OCI-LY7 (cell line): ENCODE data around the gene C9orf50. TPM values are rescaled to one million over a fixed set of nuclear protein-coding genes. Genes with fewer than 3 reads are reported as not detected.

Experiments
- BruUV-seq: library from RNA; stranded (reverse); fragments of 400-500 nt; replicated peaks from 2 replicates; lab custom pipeline; 2021; lab: Mats Ljungman, UMichigan
- CTCF ChIA-PET: fragments of 300-600 bp; sonication (Branson Sonifier 250); formaldehyde crosslinking; loops from one replicate; lab custom pipeline; 2022; ENCODE audit warnings: antibody characterized with exemption; ENCODE audit not compliant: unreplicated experiment; lab: Charles Lee
- POLR2A ChIA-PET: fragments of 300-600 bp; sonication (Branson Sonifier 250); formaldehyde crosslinking; loops from one replicate; lab custom pipeline; 2022; ENCODE audit warnings: antibody characterized with exemption; lab: Charles Lee
- DNase-seq: peaks from one replicate; pipeline ENCODE4 v3.0.0-alpha.2; 2015; ENCODE audit warnings: low spot score
- H2AFZ ChIP-seq: fragments of 200-600 bp; sonication (generic), shearing (Covaris generic); 2 replicates; pipeline ENCODE4 v1.6.1; 2014; ENCODE audit warnings: mild to moderate bottlenecking, antibody characterized with exemption, low read length, moderate library complexity
- H3K27ac ChIP-seq: fragments of 200-600 bp; sonication (generic); 2 replicates; pipeline ENCODE4 v1.5.1; 2014; ENCODE audit warnings: mixed run types, low read depth, mild to moderate bottlenecking, moderate library complexity, low read length, inconsistent platforms; ENCODE audit not compliant: poor library complexity, severe bottlenecking
- H3K36me3 ChIP-seq: fragments of 200-600 bp; sonication (generic); 2 replicates; pipeline ENCODE4 v1.6.1; 2014; ENCODE audit warnings: mild to moderate bottlenecking, antibody characterized with exemption, low read length, moderate library complexity, mixed read lengths; ENCODE audit not compliant: insufficient read depth
- H3K4me1 ChIP-seq: fragments of 200-600 bp; sonication (generic); 2 replicates; pipeline ENCODE4 v1.5.1; 2014; ENCODE audit warnings: mild to moderate bottlenecking, low read length; ENCODE audit not compliant: insufficient read depth, poor library complexity, severe bottlenecking
- H3K4me2 ChIP-seq: fragments of 200-600 bp; sonication (generic); 2 replicates; pipeline ENCODE4 v1.6.1; 2014; ENCODE audit warnings: mild to moderate bottlenecking, low read length
- H3K4me3 ChIP-seq: fragments of 200-600 bp; sonication (generic); 2 replicates; pipeline ENCODE4 v1.5.1; 2014; ENCODE audit warnings: mild to moderate bottlenecking, low read depth, low read length; ENCODE audit not compliant: poor library complexity, severe bottlenecking
- H3K79me2 ChIP-seq: fragments of 200-600 bp; sonication (generic); 2 replicates; pipeline ENCODE4 v1.6.1; 2016; ENCODE audit warnings: low read depth, mild to moderate bottlenecking, low read length, moderate library complexity, mixed read lengths; ENCODE audit not compliant: insufficient read depth
- H3K9me2 ChIP-seq: fragments of 200-600 bp; sonication (generic); 2 replicates; pipeline ENCODE4 v1.6.1; 2016; ENCODE audit warnings: mild to moderate bottlenecking, low read length, mixed read lengths; ENCODE audit not compliant: insufficient read depth
- H3K9me3 ChIP-seq: fragments of 200-600 bp; sonication (generic); 2 replicates; pipeline ENCODE4 v1.6.1; 2014; ENCODE audit warnings: mild to moderate bottlenecking, mixed run types, low read length, mixed read lengths
- H4K20me1 ChIP-seq: fragments of 200-600 bp; sonication (generic); 2 replicates; pipeline ENCODE4 v1.6.1; 2014; ENCODE audit warnings: mild to moderate bottlenecking, antibody characterized with exemption, low read length, moderate library complexity, mixed read lengths; ENCODE audit not compliant: insufficient read depth
- EZH2phosphoT487 ChIP-seq: fragments of 200-600 bp; sonication (generic); IDR thresholded peaks from 2 replicates; pipeline ENCODE4 v1.6.1; 2018; ENCODE audit warnings: low read depth, borderline replicate concordance, mild to moderate bottlenecking, mixed run types, antibody characterized with exemption, low read length, moderate library complexity, mixed read lengths
- intact Hi-C: fragments of 100-400 bp; cut with micrococcal nuclease; formaldehyde crosslinking; loops from one replicate; pipeline ENCODE4 v1.10.0; 2022; ENCODE audit not compliant: unreplicated experiment
- total RNA-seq, 2 experiments: library from RNA; depleted of rRNA in 1 of 2; stranded (reverse); fragments of >200 nt in 1 of 2; shearing (Covaris generic) in 1 of 2; gene quantifications; 2 replicates each; pipeline ENCODE4 v1.2.3, GENCODE V29; 2014 to 2022
- TF ChIP-seq, protein P1 (sequence below): fragments of 200-600 bp; sonication (generic); conservative IDR thresholded peaks from 2 replicates; pipeline ENCODE4 v1.5.1; 2014; ENCODE audit warnings: mild to moderate bottlenecking, antibody characterized with exemption, low read length, moderate library complexity, mixed read lengths

The C9orf50 gene
- total RNA-seq, 2 experiments from 2014 or later: not detected

DNA sequence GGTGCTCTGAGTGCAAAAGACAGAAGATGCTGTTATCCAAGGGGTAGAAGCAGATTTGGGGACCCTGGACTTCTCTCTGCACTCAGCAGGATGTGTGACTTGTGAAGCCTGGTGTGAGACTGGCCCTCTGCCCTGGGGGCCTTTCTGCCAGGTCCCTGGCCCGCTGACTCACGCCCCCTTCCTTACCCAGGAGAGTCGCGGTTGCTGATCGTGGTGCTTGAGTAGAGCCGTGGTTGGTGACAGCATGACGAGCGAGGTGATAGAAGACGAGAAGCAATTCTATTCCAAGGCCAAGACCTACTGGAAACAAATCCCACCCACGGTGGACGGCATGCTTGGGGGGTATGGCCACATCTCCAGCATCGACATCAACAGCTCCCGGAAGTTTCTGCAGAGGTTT is 11.6 kb upstream of the C9orf50 start:
- Histone ChIP-seq H3K9me3 (no peaks in the 10 kb centered on the region), H3K9me2 (no peaks in the 10 kb centered on the region), H2AFZ (no peak overlapping the region), H3K27ac (no peak overlapping the region), H3K4me3 (no peak overlapping the region), H4K20me1 (peaks cover 39% of the 10 kb centered on the region), H3K4me2 (no peak overlapping the region), H3K79me2 (peaks cover 63% of the 10 kb centered on the region), H3K4me1 (peaks cover 22% of the 10 kb centered on the region), H3K36me3 (peaks cover 96% of the 10 kb centered on the region)
- ChIA-PET CTCF (no interaction called here), POLR2A (no interaction called here)
- no TSS peak for BruUV-seq
- no peak for DNase-seq
- TF ChIP-seq, protein P1, sequence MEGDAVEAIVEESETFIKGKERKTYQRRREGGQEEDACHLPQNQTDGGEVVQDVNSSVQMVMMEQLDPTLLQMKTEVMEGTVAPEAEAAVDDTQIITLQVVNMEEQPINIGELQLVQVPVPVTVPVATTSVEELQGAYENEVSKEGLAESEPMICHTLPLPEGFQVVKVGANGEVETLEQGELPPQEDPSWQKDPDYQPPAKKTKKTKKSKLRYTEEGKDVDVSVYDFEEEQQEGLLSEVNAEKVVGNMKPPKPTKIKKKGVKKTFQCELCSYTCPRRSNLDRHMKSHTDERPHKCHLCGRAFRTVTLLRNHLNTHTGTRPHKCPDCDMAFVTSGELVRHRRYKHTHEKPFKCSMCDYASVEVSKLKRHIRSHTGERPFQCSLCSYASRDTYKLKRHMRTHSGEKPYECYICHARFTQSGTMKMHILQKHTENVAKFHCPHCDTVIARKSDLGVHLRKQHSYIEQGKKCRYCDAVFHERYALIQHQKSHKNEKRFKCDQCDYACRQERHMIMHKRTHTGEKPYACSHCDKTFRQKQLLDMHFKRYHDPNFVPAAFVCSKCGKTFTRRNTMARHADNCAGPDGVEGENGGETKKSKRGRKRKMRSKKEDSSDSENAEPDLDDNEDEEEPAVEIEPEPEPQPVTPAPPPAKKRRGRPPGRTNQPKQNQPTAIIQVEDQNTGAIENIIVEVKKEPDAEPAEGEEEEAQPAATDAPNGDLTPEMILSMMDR: no peak
- no peak for TF ChIP-seq EZH2phosphoT487
- intact Hi-C loops: no loop called here

DNA sequence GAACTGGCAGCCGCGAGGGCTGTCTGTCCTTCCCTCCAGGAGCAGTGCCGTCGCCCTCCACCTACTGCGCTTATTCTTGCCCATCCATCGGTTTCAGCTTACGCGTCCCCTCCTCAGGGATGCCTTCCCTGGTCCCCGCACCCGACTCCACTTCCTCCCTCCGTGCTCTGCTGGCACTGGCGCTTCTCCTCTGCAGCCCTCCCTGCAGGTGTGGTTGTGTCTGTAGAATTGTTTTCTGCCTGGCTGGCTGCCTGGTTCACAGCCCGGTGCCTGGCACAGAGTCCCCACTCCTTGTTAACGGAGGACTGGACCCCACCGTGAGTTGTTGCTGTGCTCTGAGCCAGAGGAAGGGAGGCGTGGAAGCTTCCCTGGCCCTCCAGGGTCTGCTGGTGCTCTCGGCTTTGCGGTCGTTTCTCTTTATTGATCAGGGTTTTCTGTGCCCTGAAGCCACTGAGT is 10.8 kb upstream of the C9orf50 start:
- ChIA-PET CTCF (no interaction called here), POLR2A (no interaction called here)
- H3K36me3 ChIP-seq: peaks cover 92% of the 10 kb centered on the region
- peaks cover 25% of the 10 kb centered on the region for H3K4me1 ChIP-seq
- H3K9me2 ChIP-seq: no peaks in the 10 kb centered on the region
- intact Hi-C loops: no loop called here
- no peak for TF ChIP-seq EZH2phosphoT487
- TF ChIP-seq, protein P1: no peak
- BruUV-seq: no TSS peak
- no peak overlapping the region for H3K4me3 ChIP-seq
- no peak overlapping the region for H3K4me2 ChIP-seq
- no peak overlapping the region for H3K27ac ChIP-seq
- no peak overlapping the region for H2AFZ ChIP-seq
- no peak for DNase-seq
- peaks cover 44% of the 10 kb centered on the region for H4K20me1 ChIP-seq
- no peaks in the 10 kb centered on the region for H3K9me3 ChIP-seq
- H3K79me2 ChIP-seq: peaks cover 71% of the 10 kb centered on the region

DNA sequence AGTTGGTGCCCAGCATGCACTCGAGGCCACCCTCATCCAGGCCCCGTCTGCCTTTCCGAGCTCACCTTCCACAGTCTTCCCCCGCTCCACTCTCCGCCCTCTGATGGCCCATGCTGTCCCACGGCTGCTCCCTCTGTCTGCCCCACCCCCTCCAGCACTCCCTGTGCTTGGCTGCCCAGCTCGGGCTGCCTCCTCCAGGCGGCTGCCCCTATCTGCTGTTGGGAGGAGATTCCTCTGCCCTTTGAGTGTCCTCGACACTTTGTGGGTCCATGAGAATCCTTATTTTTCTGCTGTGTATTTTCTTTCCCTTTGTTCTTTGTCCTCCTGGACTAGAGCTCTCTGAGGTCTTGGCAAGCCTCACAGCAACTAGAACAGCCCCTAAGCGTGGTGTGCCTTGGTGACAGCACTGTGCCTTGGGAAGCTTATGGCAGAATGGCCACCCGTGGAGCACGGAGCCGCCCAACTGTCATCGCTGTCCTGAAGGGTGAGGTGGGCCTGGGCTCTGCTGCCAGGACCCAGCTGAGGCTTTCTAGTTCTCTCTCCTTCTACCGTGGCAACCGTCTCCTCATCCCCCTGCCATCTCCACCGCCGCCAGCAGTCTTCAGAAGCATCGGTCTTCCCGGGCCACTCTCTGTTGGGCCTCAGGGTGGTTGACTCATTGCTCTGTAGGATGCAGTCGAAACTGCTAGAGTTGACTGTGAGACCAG is 10.2 kb upstream of the C9orf50 start:
- BruUV-seq: no TSS peak
- peaks cover 25% of the 10 kb centered on the region for H3K4me1 ChIP-seq
- H3K36me3 ChIP-seq: peaks cover 89% of the 10 kb centered on the region
- TF ChIP-seq, protein P1: no peak
- no peak for TF ChIP-seq EZH2phosphoT487
- no peak for DNase-seq
- peaks cover 76% of the 10 kb centered on the region for H3K79me2 ChIP-seq
- no peak overlapping the region for H3K4me2 ChIP-seq
- H3K27ac ChIP-seq: no peak overlapping the region
- H3K9me3 ChIP-seq: no peaks in the 10 kb centered on the region
- CTCF ChIA-PET: no interaction called here
- POLR2A ChIA-PET: no interaction called here
- H3K4me3 ChIP-seq: no peak overlapping the region
- H4K20me1 ChIP-seq: peaks cover 44% of the 10 kb centered on the region
- H3K9me2 ChIP-seq: no peaks in the 10 kb centered on the region
- H2AFZ ChIP-seq: no peak overlapping the region
- intact Hi-C loops: no loop called here
